Measurements from ENCODE around the gene RMI1. TPM values are rescaled to one million over a fixed set of nuclear protein-coding genes. Genes with fewer than 3 reads are reported as not detected.

RMI1 gene
- total RNA-seq: 22.7 TPM

GRCh38 chr9:83980395-83981125 is at the start of gene RMI1:
Gene RMI1, plus strand, starts transcription at chr9:83980805. Its CDS starts 20,182 bp downstream, at chr9:84000987.

GRCh38 chr9:83979812-83980394 is 702 bp upstream of the RMI1 start, which contains the start of gene HNRNPK:
Gene HNRNPK, minus strand, starts transcription at chr9:83980215. Its CDS starts 1,963 bp downstream, at chr9:83978252.

Other genes with a start within 250 kb of the RMI1 start
- 34.0 TPM for gene GKAP1, start 163.0 kb upstream of the RMI1 start, total RNA-seq
- gene KIF27, start 59.4 kb upstream of the RMI1 start, total RNA-seq: 26.2 TPM
- 776 TPM for gene HNRNPK, start 590 bp upstream of the RMI1 start, total RNA-seq